GM18861 (cell line): Measurements from ENCODE around the gene GPR27.

Source experiments
- ATAC-seq: cut with Tn5 transposase; IDR thresholded peaks from one replicate; pipeline ENCODE4 v1.9.1; 2021; ENCODE audit not compliant: unreplicated experiment

Gene GPR27

GRCh38 chr3:71728632-71729342, 24.9 kb upstream of the GPR27 start:
- ATAC-seq: no peak

DNA sequence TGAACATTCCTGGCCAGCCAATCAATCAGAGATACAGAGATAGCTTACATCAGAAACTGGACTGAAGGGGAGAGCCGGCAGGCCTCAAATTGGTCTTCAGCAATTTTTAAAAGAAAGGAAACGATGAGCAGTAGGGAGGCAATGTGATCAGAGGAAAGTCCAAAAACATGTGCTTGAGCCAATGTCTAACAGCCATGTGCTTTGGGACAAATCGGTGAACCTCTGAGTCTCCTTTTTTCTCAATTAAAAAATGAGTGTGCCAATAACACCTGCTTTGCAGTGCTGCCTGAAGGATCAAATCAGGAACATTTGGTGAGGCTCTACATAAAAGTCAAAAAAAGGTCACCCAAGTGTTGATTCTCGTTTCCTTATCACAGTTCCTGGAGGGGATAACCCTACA, 21.0 kb upstream of the GPR27 start:
- ATAC-seq: no peak

DNA sequence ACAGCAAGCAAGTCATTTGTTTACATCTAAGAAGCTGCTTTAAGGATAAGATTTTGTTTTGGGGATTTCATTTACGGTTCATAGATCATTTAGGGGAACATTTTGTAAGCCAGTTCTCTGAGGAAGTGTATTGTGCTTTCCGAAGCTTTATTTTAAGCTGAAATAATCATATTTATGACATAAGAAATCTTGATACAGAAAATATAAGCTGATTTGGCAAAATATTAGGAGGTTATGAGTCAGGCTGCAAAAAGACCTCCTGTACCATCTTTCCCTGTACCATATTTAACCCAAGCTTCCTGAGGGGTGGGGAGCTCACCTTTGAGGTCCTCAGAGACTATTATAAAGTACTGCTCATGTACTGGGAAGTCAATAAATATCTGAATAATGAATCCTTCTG, 20.3 kb upstream of the GPR27 start:
- no peak for ATAC-seq

DNA sequence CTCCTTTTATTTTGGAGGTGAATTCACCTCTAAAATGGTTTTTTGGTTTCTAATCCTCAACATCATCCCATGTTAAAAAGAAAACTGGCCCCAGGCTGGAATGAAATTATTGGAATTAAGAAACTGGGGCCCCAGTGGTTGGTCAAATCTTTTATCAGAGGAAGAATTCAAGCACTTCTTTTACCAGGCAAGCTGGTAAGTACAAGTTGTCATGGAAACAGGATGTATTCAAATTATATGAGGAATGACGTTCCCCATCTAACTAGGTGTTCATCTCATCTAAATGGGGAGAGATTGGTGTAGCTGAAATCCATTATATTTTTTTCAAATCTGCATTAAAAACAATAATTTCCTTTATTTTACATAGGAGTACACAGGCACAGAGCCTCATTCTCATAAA, 18.8 kb upstream of the GPR27 start:
- ATAC-seq: no peak

DNA sequence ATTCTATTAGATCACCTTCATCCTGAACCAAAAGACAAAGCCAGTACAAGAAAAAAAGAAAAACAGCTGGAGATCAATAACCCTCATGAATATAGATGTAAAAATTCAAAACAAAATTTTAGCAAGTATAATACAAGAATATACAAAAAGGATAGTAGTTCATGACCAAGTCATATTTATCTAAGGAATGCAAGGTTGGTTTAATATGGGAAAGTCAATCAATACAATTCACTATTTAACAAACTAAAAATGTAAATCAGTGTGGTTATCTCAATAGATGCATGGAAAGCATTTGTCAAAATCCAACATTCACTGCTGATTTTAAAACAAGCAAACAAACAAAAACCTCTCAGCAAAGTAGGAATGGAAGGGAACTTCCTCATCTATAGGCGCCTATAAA, 11.0 kb upstream of the GPR27 start:
- no peak for ATAC-seq

GRCh38 chr3:71744738-71745137, 8.9 kb upstream of the GPR27 start:
- no peak for ATAC-seq

DNA sequence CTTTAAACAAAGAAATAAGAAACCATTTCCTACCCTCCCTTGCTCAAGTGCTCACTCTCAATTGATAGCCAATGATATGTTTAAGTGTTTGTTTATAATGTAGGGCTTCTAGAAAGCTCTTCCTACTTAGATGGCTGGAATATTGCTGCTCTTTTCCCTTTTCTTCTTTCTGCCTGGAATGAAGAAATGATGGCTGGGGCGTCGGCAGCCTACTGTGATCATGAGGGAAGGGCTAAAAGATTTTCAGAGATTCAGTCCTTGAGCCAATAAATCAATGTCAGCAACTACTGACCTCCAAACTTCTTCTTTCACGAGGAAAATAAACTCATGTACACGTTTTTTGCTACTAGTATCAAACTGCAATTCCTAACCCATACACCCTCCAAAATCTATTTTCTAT, 2.1 kb upstream of the GPR27 start:
- no peak for ATAC-seq

DNA sequence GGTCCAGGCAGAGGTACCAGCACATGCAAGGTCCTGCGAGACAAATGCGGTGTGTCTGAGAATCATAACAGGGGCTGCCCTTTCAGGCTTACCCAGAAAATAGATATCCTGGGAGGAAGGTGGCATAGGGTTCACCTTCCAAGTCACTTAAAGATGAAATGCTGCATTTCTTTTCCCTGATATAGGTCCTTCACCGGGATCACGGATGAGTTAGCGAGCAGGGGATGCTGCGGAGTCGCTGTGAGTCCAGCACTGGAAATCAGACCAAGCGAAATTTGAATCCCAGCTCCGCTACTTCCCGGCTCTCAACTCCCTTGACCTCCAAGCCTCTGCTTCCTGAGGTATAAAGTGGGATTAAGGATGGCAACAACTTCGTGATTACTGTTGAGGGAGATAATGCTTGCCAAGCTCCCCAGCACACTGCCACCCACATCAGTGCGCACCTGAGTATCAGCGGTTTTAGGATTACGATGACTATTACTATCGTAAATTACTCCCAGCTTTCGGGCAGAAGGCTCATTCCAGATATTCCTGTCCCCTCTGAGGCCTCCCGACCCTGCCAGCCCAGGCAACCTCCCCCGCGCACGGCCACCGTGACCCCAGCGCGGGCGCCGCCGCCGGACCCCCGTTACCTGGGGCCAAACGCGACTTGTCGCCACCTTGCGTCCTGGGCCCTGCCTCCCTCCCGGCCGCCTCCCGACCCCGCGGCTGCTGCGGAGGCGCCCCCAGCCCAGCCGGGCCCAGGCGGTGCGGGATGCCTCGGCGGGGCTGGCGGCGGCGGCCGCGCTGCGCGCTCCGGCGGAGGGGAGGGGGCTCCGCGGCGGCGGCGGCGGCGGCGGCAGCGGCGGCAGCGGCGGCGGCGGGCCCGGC, 589 bp upstream of the GPR27 start:
- ATAC-seq: no peak

- no peak for ATAC-seq
Observed at GRCh38 chr3:71754610-71755253, 1.1 kb downstream of the GPR27 start.

DNA sequence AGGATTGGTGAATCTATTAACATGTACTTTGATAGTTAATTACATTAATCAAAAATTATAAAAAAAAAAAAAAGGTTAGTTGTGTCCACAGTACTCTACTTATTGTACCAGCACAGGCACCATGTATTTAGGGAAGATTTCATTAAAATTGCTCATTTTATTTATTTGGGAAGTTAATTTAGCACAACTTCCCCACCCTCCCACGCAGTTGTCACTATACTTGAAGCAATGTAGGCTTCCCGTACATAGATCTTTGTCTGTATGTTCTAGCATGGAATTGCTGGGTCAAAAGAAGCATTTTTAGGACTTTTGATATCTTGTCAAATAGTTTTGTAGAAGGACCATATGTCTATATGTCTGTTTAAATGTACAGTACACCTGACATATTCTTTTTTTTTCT, 4.4 kb downstream of the GPR27 start:
- no peak for ATAC-seq

GRCh38 chr3:71759401-71759800, 5.7 kb downstream of the GPR27 start:
- no peak for ATAC-seq

DNA sequence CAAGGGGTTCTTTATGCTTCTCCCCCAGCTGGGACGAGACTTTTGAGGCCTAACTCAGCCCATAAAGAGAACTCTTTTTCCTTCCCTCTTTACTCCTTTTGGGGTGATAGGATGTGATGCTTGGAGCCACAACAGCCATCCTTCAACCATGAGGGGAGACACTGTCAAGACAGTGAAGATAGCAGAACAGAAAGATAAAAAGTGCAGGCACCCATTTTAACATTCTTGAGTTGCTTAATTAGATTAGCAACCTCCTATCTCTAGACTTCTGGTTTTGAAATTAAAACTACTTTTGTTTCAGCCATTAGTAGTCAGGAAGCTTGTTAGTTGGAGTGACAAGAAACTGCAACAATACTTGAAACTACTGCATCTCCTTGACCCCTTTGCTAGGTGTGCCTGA, 6.5 kb downstream of the GPR27 start:
- ATAC-seq: no peak

- no peak for ATAC-seq
Observed at GRCh38 chr3:71763426-71763825, 9.8 kb downstream of the GPR27 start.

DNA sequence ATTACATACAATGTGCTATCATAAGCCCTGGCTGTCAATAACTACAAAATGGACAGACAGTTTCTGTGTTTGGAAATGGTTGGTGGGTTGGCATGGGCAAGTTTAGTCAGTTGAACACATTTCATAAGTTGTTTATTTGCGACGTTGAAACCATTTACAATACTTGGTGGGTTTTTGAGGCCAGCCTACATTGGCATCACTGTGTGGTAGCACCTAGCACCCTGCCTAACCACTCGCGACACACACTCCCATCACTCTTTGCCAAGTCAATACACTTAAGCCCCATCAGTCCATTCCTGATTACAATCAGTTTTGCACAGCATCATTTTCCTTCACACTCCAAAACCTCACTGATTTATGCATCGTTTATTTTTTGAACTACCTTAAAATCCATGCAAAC, 17.5 kb downstream of the GPR27 start:
- ATAC-seq: no peak

GRCh38 chr3:71771884-71772283, 18.2 kb downstream of the GPR27 start:
- ATAC-seq: no peak

DNA sequence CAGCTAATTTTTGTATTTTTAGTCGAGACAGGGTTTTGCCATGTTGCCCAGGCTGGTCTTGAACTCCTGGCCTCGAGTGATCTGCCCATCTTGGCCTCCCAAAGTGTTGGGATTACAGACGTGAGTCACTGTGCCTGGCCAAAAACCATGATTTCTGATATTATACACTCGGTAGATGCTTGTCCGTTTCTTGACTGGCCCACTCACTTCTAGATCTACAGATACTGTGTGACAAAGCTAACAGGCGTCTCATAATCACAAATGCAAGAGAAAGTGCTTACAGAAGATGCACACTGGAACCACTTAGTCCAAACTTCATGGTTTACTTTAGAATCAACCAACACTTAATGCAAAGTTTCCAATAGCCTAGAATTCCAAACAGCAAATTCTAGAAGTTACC, 22.9 kb downstream of the GPR27 start:
- no peak for ATAC-seq

DNA sequence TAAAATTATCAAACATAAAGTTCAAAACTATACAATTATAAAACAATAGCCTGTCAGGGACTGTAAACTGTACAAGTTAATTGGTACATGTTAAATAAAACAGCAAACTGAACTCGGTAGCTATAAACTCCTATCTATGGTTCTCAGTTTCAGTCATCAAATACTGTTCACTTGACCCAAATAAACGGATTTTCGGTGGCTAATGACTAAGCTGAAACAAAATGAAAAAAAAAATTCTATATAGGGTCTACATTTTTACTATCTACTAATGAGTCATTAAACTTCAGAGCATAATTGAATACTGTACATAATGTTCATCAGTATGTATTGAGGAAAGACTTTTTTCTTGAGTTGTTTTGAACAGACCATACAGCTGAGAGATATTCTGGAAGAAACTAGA, 24.7 kb downstream of the GPR27 start:
- no peak for ATAC-seq

DNA sequence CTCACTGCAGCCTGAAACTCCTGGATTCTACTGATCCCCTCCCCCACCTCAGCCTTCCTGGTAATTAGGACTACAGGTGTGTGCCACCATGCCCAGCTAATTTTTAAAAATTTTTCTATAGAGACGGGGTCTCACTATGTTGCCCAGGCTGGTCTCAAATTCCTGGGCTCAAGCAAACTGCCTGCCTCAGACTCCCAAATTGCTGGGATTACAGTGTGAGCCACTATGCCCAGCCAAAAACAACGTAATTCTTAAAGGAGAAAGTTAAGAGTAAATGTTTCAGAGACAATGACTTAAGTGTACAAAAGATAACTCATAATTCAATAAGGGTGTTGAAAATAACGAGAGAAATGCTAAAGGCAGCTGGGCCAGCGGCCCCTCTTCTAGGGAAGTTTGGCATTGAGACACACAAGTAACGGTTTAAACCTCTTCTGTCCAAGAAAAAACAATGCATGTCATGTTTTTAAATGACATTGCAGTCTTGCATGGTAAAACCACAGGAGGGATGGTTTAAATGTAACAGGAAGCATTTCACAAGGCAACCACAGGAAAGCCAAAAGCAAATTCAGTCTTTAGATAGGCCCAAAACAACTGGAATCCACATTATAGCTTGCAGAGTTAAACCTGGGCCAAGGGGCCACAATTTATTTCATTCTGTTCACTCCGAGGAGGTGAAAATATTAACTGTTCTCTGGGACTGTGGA, 26.2 kb downstream of the GPR27 start:
- no peak for ATAC-seq

GRCh38 chr3:71780430-71780829, 26.8 kb downstream of the GPR27 start:
- ATAC-seq: no peak

DNA sequence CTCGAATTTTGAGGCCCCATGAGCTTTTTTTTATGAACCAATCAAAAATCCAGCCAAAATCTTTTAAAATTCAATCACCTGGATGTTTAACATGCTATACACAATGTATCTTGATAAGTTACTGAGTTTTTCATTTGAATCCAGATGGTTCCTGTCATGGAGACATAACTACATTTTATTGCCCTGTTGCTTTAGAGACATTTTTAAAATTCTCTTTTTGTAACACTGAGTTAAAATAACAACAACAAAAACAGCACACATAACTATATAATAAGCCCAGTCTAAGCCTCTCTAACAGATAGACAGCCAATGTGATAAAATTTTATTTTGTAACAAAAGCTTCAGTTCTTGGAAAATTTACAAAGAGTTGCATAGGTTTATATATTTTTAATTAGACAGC, 29.5 kb downstream of the GPR27 start:
- ATAC-seq: no peak

DNA sequence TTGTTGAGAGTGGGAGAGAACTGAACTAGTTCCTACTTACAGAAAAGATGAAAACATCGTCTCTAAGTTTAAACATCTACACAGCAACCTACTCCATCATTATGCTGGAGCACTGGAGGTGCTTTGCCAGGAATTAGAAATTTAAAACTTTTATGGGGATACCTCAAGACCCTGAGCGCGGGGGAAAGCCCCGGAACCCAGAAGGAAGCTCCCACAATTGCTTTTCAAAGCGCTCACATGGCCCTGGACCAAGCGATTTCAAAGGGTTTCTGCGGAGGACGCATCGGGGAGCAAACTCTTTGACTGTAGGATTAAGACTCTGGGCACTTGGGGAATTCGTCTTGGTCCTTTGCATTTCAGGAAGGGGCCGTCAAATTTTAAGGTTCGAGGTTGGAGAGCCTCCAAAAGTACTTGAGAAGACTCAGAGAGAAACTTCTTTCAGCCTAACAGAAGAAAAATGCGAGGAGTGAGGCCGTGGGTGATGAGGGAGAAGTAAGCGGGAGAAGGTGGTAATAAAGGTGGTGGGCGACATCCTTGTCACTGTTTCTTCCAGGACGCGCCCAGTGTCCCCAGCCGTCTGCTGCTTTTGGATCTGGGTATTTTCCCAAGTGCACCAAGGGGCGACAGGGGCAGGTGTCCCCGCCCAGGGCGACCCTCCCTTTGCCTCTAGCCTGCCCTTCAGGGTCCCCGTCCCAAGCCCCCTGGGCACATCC, 30.7 kb downstream of the GPR27 start:
- no peak for ATAC-seq
